Measurements from ENCODE around the gene SARDH. TPM values are rescaled to one million over a fixed set of nuclear protein-coding genes. Genes with fewer than 3 reads are reported as not detected.

The SARDH gene
- total and polyA plus RNA-seq, 2 of the 8 experiments (the other 6 are each of a cell fraction or from before 2014, with no cell fraction given), result 6.4 to 7.4 TPM

GRCh38 chr9:133659516-133659915, 78.6 kb downstream of the SARDH start (continued):
- no peak for TF ChIP-seq GABPA (IDR thresholded peaks at IDR 0.05; ENCODE audit: borderline replicate concordance, insufficient read depth, low read length)
- TF ChIP-seq CHD2 (IDR thresholded peaks at IDR 0.05; ENCODE audit: low read length), result no peak
- no peak for TF ChIP-seq SIRT6 (IDR thresholded peaks at IDR 0.05; ENCODE audit: low read length)
- TF ChIP-seq BACH1 (IDR thresholded peaks at IDR 0.05; ENCODE audit: low read length), result no peak
- no peak for TF ChIP-seq JUN (IDR thresholded peaks at IDR 0.05; ENCODE audit: low read depth, low read length)
- no peak for TF ChIP-seq SAP30 (IDR thresholded peaks at IDR 0.05; ENCODE audit: insufficient read depth, insufficient replicate concordance, low read length)
